ENCODE data around the gene IL34. TPM values are rescaled to one million over a fixed set of nuclear protein-coding genes. Genes with fewer than 3 reads are reported as not detected.

IL34 gene
- total RNA-seq, 2 donors from 2014 or later: 3.0 to 5.6 TPM

DNA sequence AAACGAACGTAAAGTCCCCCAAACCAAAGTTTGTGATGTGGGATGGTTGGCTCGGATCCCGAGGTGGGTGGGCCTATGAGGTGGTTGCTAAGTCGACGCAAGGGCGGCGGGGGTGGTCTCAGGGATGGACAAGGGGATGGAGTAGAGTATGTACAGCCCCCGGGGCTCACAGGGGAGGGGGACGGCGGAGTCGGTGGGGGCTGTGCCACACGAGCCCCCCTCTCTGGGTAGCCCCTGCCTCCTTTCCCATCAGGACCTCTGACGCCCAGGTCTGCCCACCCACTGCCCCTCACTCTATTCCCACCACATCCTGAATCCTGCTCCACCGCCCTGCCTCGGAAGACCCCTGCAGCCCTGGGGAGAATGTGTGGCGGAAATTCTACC, 15.2 kb downstream of the IL34 start:
- Histone ChIP-seq H3K4me1 (ENCODE audit: control insufficient read depth, insufficient read depth, low read length) (no peaks in the 10 kb centered on the region), H3K27me3 (ENCODE audit: control insufficient read depth, insufficient read depth, low read length, poor library complexity, severe bottlenecking) (no peaks in the 10 kb centered on the region), H3K36me3 (ENCODE audit: control insufficient read depth, insufficient read depth, low read length) (peaks cover 3% of the 10 kb centered on the region), H3K9me3 (ENCODE audit: control insufficient read depth, low read length) (no peaks in the 10 kb centered on the region), H3K27ac (ENCODE audit: low read depth, low read length) (no peak overlapping the region), H3K4me3 (ENCODE audit: low read length) (no peak overlapping the region), H3K9ac (ENCODE audit: extremely low read depth, low read length, poor library complexity, severe bottlenecking) (no peak overlapping the region)
- TF ChIP-seq, protein P1, sequence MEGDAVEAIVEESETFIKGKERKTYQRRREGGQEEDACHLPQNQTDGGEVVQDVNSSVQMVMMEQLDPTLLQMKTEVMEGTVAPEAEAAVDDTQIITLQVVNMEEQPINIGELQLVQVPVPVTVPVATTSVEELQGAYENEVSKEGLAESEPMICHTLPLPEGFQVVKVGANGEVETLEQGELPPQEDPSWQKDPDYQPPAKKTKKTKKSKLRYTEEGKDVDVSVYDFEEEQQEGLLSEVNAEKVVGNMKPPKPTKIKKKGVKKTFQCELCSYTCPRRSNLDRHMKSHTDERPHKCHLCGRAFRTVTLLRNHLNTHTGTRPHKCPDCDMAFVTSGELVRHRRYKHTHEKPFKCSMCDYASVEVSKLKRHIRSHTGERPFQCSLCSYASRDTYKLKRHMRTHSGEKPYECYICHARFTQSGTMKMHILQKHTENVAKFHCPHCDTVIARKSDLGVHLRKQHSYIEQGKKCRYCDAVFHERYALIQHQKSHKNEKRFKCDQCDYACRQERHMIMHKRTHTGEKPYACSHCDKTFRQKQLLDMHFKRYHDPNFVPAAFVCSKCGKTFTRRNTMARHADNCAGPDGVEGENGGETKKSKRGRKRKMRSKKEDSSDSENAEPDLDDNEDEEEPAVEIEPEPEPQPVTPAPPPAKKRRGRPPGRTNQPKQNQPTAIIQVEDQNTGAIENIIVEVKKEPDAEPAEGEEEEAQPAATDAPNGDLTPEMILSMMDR (conservative IDR thresholded peaks at IDR 0.05): no peak
- Mint-ChIP-seq H3K4me1 (no peaks in the 10 kb centered on the region), H3K27ac (no peak overlapping the region), H3K27me3 (ENCODE audit: insufficient read depth) (no peaks in the 10 kb centered on the region), H3K36me3 (ENCODE audit: low read depth) (peaks cover 12% of the 10 kb centered on the region), H3K4me3 (no peak overlapping the region), H3K9me3 (peaks cover 1% of the 10 kb centered on the region)
- 89 to 90% methylated on average over 10 to 17 of the region's 17 CpGs for WGBS, 2 experiments (ENCODE audit: insufficient coverage in 1 of 2, insufficient read length in 1 of 2)
- no peak for DNase-seq

DNA sequence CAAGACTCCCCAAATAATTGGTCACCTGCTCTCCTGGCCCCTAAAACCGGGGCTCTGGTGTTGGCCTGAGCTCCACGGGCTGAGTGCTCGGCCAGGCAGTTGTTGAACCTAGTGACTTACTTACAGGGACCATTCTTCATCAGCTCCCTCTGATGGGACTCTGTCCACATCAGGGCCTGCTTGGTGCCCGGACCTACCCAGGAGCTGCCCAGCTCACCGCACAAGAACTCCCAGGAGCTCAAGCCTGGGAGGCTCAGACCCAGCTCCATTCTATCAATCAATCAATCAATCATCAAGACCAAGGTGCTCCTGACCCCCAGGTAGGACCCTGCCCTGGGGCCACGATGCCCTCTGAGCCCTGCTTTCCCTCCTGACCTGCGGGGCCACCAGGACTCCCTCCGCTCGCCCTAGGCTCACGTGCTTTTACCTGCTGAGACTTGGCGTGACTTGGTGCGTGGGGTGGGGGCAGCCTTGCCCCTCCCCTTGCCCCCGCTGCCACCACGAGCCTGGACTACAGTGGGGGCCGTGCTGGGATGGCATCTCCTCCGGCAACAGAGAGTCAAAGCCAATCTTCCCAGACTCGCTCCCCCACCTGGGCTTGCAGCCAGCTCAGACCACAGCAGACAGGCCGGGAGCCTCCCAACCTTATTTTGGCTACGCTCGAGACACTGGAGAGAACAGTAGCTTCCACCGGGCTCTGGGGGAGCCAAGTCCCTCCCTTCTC, 15.7 kb downstream of the IL34 start:
- peaks cover 9% of the 10 kb centered on the region for H3K36me3 ChIP-seq (ENCODE audit: control insufficient read depth, insufficient read depth, low read length)
- TF ChIP-seq, protein P1 (conservative IDR thresholded peaks at IDR 0.05): no peak
- H3K27ac ChIP-seq (ENCODE audit: low read depth, low read length): no peak overlapping the region
- H3K27ac Mint-ChIP-seq: no peak overlapping the region
- H3K9ac ChIP-seq (ENCODE audit: extremely low read depth, low read length, poor library complexity, severe bottlenecking): no peak overlapping the region
- H3K27me3 ChIP-seq (ENCODE audit: control insufficient read depth, insufficient read depth, low read length, poor library complexity, severe bottlenecking): no peaks in the 10 kb centered on the region
- H3K9me3 ChIP-seq (ENCODE audit: control insufficient read depth, low read length): no peaks in the 10 kb centered on the region
- WGBS, 2 experiments (ENCODE audit: insufficient coverage in 1 of 2, insufficient read length in 1 of 2): 90 to 91% methylated on average over 16 to 21 of the region's 21 CpGs
- H3K4me3 Mint-ChIP-seq: no peak overlapping the region
- DNase-seq: no peak
- peaks cover 15% of the 10 kb centered on the region for H3K36me3 Mint-ChIP-seq (ENCODE audit: low read depth)
- no peaks in the 10 kb centered on the region for H3K4me1 ChIP-seq (ENCODE audit: control insufficient read depth, insufficient read depth, low read length)
- H3K4me1 Mint-ChIP-seq: no peaks in the 10 kb centered on the region
- H3K27me3 Mint-ChIP-seq (ENCODE audit: insufficient read depth): no peaks in the 10 kb centered on the region
- no peak overlapping the region for H3K4me3 ChIP-seq (ENCODE audit: low read length)
- H3K9me3 Mint-ChIP-seq: peaks cover 4% of the 10 kb centered on the region

- WGBS, 2 experiments (ENCODE audit: insufficient coverage in 1 of 2, insufficient read length in 1 of 2): 95 to 100% methylated on average over 5 to 13 of the region's 13 CpGs
- Histone ChIP-seq H3K9me3 (ENCODE audit: control insufficient read depth, low read length) (no peaks in the 10 kb centered on the region), H3K27ac (ENCODE audit: low read depth, low read length) (no peak overlapping the region), H3K4me1 (ENCODE audit: control insufficient read depth, insufficient read depth, low read length) (no peaks in the 10 kb centered on the region), H3K36me3 (ENCODE audit: control insufficient read depth, insufficient read depth, low read length) (peaks cover 16% of the 10 kb centered on the region), H3K9ac (ENCODE audit: extremely low read depth, low read length, poor library complexity, severe bottlenecking) (no peak overlapping the region), H3K27me3 (ENCODE audit: control insufficient read depth, insufficient read depth, low read length, poor library complexity, severe bottlenecking) (no peaks in the 10 kb centered on the region), H3K4me3 (ENCODE audit: low read length) (no peak overlapping the region)
- no peak for DNase-seq
- H3K27me3 Mint-ChIP-seq (ENCODE audit: insufficient read depth): no peaks in the 10 kb centered on the region
- peaks cover 24% of the 10 kb centered on the region for H3K36me3 Mint-ChIP-seq (ENCODE audit: low read depth)
- TF ChIP-seq, protein P1 (conservative IDR thresholded peaks at IDR 0.05): no peak
- H3K4me1 Mint-ChIP-seq: no peaks in the 10 kb centered on the region
- no peak overlapping the region for H3K27ac Mint-ChIP-seq
- H3K9me3 Mint-ChIP-seq: peaks cover 6% of the 10 kb centered on the region
- H3K4me3 Mint-ChIP-seq: no peak overlapping the region
Measured at GRCh38 chr16:70662991-70663523, 16.7 kb downstream of the IL34 start.
